OCI-LY3 (cell line): Measurements from ENCODE around the gene ATP8B1.

Experiments
- CTCF ChIP-seq: fragments of 200-600, 300-600 bp; sonication (generic); IDR thresholded peaks from 2 replicates; pipeline ENCODE4 v1.5.1; 2014; ENCODE audit warnings: antibody characterized with exemption, low read length, low read depth
- EZH2phosphoT487 ChIP-seq: fragments of 200-600 bp; shearing (Covaris generic); IDR thresholded peaks from 2 replicates; pipeline ENCODE4 v1.6.1; 2018; ENCODE audit warnings: antibody characterized with exemption, mixed run types, low read depth

GRCh38 chr18:57831597-57832377, 28.7 kb upstream of the ATP8B1 start:
- TF ChIP-seq CTCF: no peak
- TF ChIP-seq EZH2phosphoT487: no peak
